ENCODE results near the gene FAM171A1.
A peak's percentile ranks its signal among the peaks of the same experiment; 100 is the strongest.

GRCh38 chr10:15168291-15168785 lies 202.8 kb downstream of the FAM171A1 start, which contains the start of gene NMT2:
- TF ChIP-seq POLR2A (IDR thresholded peaks at IDR 0.05) (peak; percentile 96 to 98), CTCF (IDR thresholded peaks at IDR 0.05) (peak in 3 of 4 experiments; percentile 52 to 76 (median 67))

Measured in uterus (tissue), 2 donors.